SK-N-SH treated with all-trans-retinoic acid at 6 μM for 48 hours (cell line): Measurements from ENCODE around the gene LRRC55.

Experiments used
- ATAC-seq: fragments of 200-7000 bp; cut with Tn5 transposase; 3 replicates; pipeline ENCODE4 v1.9.1; 2020; ENCODE audit warnings: mild to moderate bottlenecking, moderate library complexity
- ARNTL ChIP-seq: fragments of 450-650 bp; formaldehyde crosslinking; IDR thresholded peaks from 2 replicates; pipeline ENCODE4 v1.5.0; 2020; ENCODE audit warnings: low read depth, mild to moderate bottlenecking, moderate library complexity, borderline replicate concordance
- BACH2 ChIP-seq: fragments of 250-450 bp; sonication (Bioruptor Pico); IDR thresholded peaks from 2 replicates; pipeline ENCODE4 v1.9.0; 2021; ENCODE audit warnings: mild to moderate bottlenecking, borderline replicate concordance
- CREB5 ChIP-seq: fragments of 250-450 bp; sonication (Bioruptor Pico); IDR thresholded peaks from 2 replicates; pipeline ENCODE4 v1.5.1; 2020; ENCODE audit warnings: low read depth, mild to moderate bottlenecking, moderate library complexity
- CSDC2 ChIP-seq: fragments of 250-450 bp; sonication (Bioruptor Pico); IDR thresholded peaks from 2 replicates; pipeline ENCODE4 v1.5.0; 2020; ENCODE audit warnings: mild to moderate bottlenecking, moderate library complexity
- CSRNP3 ChIP-seq: fragments of 250-450 bp; sonication (Bioruptor Pico); IDR thresholded peaks from 2 replicates; pipeline ENCODE4 v1.5.1; 2021; ENCODE audit warnings: mild to moderate bottlenecking, moderate library complexity
- ESRRG ChIP-seq: fragments of 250-450 bp; sonication (Bioruptor Pico); IDR thresholded peaks from 2 replicates; pipeline ENCODE4 v1.6.1; 2021; ENCODE audit warnings: mild to moderate bottlenecking
- GLIS3 ChIP-seq: fragments of 250-450 bp; sonication (Bioruptor Pico); IDR thresholded peaks from 2 replicates; pipeline ENCODE4 v1.5.0; 2020; ENCODE audit warnings: mild to moderate bottlenecking, moderate library complexity
- ISL1 ChIP-seq: fragments of 250-450 bp; sonication (Bioruptor Pico); IDR thresholded peaks from 2 replicates; pipeline ENCODE4 v2.1.2; 2022; ENCODE audit warnings: mild to moderate bottlenecking, moderate library complexity
- OSR1 ChIP-seq: fragments of 250-450 bp; sonication (Bioruptor Pico); IDR thresholded peaks from 2 replicates; pipeline ENCODE4 v1.8.0; 2022; ENCODE audit warnings: moderate library complexity, mild to moderate bottlenecking, inconsistent platforms
- PATZ1 ChIP-seq: fragments of 250-450 bp; sonication (Bioruptor Pico); IDR thresholded peaks from 2 replicates; pipeline ENCODE4 v1.8.0; 2020; ENCODE audit warnings: mild to moderate bottlenecking, moderate library complexity, borderline replicate concordance
- POU6F1 ChIP-seq: fragments of 250-450 bp; sonication (Bioruptor Pico); IDR thresholded peaks from 2 replicates; pipeline ENCODE4 v1.8.0; 2021; ENCODE audit warnings: low read depth, mild to moderate bottlenecking, moderate library complexity, borderline replicate concordance
- PPARA ChIP-seq: fragments of 250-450 bp; sonication (Bioruptor Pico); IDR thresholded peaks from 2 replicates; pipeline ENCODE4 v1.5.0; 2020; ENCODE audit warnings: mild to moderate bottlenecking, borderline replicate concordance
- RARB ChIP-seq: fragments of 250-450 bp; sonication (Bioruptor Pico); IDR thresholded peaks from 2 replicates; pipeline ENCODE4 v1.8.0; 2021; ENCODE audit warnings: mild to moderate bottlenecking, moderate library complexity
- SNAI2 ChIP-seq: fragments of 250-450 bp; sonication (Bioruptor Pico); IDR thresholded peaks from 2 replicates; pipeline ENCODE4 v1.5.0; 2020; ENCODE audit warnings: mild to moderate bottlenecking, moderate library complexity
- TCF4 ChIP-seq: fragments of 250-450 bp; sonication (Bioruptor Pico); IDR thresholded peaks from 2 replicates; pipeline ENCODE4 v1.8.0; 2021; ENCODE audit warnings: mild to moderate bottlenecking, moderate library complexity, borderline replicate concordance
- TOX ChIP-seq: fragments of 250-450 bp; sonication (Bioruptor Pico); IDR thresholded peaks from 2 replicates; pipeline ENCODE4 v1.8.0; 2021; ENCODE audit warnings: mild to moderate bottlenecking, moderate library complexity, borderline replicate concordance
- TSHZ2 ChIP-seq: fragments of 250-450 bp; sonication (Bioruptor Pico); IDR thresholded peaks from 2 replicates; pipeline ENCODE4 v1.5.0; 2020; ENCODE audit warnings: mild to moderate bottlenecking, moderate library complexity
- ZC3H10 ChIP-seq: fragments of 250-450 bp; sonication (Bioruptor Pico); IDR thresholded peaks from 2 replicates; pipeline ENCODE4 v1.5.1; 2021; ENCODE audit warnings: mild to moderate bottlenecking, moderate library complexity
- ZFP3 ChIP-seq: fragments of 250-450 bp; sonication (Bioruptor Pico); IDR thresholded peaks from 2 replicates; pipeline ENCODE4 v1.5.0; 2020; ENCODE audit warnings: mild to moderate bottlenecking, moderate library complexity
- ZFP30 ChIP-seq: fragments of 450-650 bp; formaldehyde crosslinking; IDR thresholded peaks from 2 replicates; pipeline ENCODE4 v1.5.0; 2022; ENCODE audit warnings: mild to moderate bottlenecking, moderate library complexity
- ZNF565 ChIP-seq: fragments of 450-650 bp; formaldehyde crosslinking; conservative IDR thresholded peaks from 2 replicates; pipeline ENCODE4 v1.5.0; 2020; ENCODE audit warnings: low read depth, mild to moderate bottlenecking, moderate library complexity
- ZNF70 ChIP-seq: fragments of 450-650 bp; formaldehyde crosslinking; IDR thresholded peaks from 2 replicates; pipeline ENCODE4 v1.5.0; 2020; ENCODE audit warnings: mild to moderate bottlenecking, moderate library complexity
- ZNF8 ChIP-seq: fragments of 450-650 bp; formaldehyde crosslinking; IDR thresholded peaks from 2 replicates; pipeline ENCODE4 v1.5.0; 2020; ENCODE audit warnings: mild to moderate bottlenecking, moderate library complexity

The LRRC55 gene

GRCh38 chr11:57154739-57155138, 27.0 kb upstream of the LRRC55 start:
- TF ChIP-seq ZC3H10 (no peak), SNAI2 (CRISPR knock-in tag) (no peak)
- no peak for ATAC-seq

- TF ChIP-seq CREB5, result no peak
- TF ChIP-seq TSHZ2, result no peak
- no peak for ATAC-seq
Observed at GRCh38 chr11:57155400-57155799, 26.4 kb upstream of the LRRC55 start.

- TF ChIP-seq ISL1 (CRISPR knock-in tag) (peak; percentile 36; the same call in 1 of the 2 replicates), RARB (no peak), PATZ1 (no peak), CREB5 (no peak; the same call in 1 of the 2 replicates), GLIS3 (CRISPR knock-in tag) (no peak), ARNTL (CRISPR knock-in tag) (no peak), CSRNP3 (CRISPR knock-in tag) (no peak), ZC3H10 (no peak), ZNF70 (CRISPR knock-in tag) (0 out of 2 replicates have a peak, but pooled peaks have one; percentile 29), PPARA (CRISPR knock-in tag) (no peak), OSR1 (CRISPR knock-in tag) (no peak), ZNF565 (CRISPR knock-in tag) (peak; percentile 68), CSDC2 (CRISPR knock-in tag) (no peak), SNAI2 (CRISPR knock-in tag) (peak; percentile 88), TOX (CRISPR knock-in tag) (no peak), BACH2 (peak; percentile 74; the same call in 1 of the 2 replicates), ZNF8 (CRISPR knock-in tag) (peak; percentile 20; the same call in 1 of the 2 replicates), ESRRG (CRISPR knock-in tag) (0 out of 2 replicates have a peak, but pooled peaks have one; percentile 18), POU6F1 (CRISPR knock-in tag) (no peak), TSHZ2 (peak; percentile 86), ZFP3 (CRISPR knock-in tag) (no peak), ZFP30 (no peak), TCF4 (peak; percentile 63; the same call in 1 of the 2 replicates)
- ATAC-seq, result peak; percentile 72
Observed at GRCh38 chr11:57155838-57156607, 25.7 kb upstream of the LRRC55 start.
